Glomerular visceral epithelial cell (primary cell): ENCODE results near the gene CEL.
"Not testable (repeated sequence)": the region's sequence is repeated elsewhere in the genome, so short reads cannot be mapped to it uniquely, and the experiment has no call there.

Source experiments
- DNase-seq: peaks from one replicate; pipeline ENCODE4 v3.0.0-alpha.2; 2016; ENCODE audit errors: extremely low spot score

CEL gene

DNA sequence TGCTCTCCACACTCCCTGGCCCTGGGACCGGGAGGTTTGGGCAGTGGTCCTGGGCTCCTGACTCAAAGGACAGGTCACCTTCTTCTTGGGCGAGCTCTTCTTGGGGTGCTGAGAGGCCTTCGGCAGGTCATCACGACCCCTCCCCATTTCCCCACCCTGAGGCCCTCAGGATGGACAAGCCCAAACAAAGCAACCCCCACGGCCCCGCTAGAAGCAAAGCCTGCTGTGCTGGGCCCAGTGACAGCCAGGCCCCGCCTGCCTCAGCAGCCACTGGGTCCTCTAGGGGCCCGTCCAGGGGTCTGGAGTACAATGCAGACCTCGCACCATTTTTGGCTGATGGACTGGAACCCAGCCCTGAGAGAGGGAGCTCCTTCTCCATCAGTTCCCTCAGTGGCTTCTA, 21.9 kb downstream of the CEL start:
- DNase-seq, result not testable (repeated sequence)

DNA sequence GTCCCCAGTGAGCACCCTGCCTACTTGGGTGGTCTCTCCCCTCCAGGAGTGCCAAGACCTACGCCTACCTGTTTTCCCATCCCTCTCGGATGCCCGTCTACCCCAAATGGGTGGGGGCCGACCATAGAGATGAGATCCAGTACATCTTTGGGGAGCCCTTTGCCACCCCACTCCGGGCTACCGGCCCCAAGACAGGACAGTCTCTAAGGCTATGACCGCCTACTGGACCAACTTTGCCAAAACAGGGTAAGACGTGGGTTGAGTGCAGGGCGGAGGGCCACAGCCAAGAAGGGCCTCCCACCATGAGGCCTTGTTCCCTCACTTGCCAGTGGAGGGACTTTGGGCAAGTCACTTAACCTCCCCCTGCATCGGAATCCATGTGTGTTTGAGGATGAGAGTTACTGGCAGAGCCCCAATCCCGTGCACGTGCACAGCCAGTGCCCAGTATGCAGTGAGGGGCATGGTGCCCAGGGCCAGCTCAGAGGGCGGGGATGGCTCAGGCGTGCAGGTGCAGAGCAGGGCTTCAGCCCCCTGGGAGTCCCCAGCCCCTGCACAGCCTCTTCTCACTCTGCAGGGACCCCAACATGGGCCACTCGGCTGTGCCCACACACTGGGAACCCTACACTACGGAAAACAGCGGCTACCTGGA, 24.6 kb downstream of the CEL start:
- not testable (repeated sequence) for DNase-seq

GRCh38 chr9:133086894-133087293, 25.1 kb downstream of the CEL start:
- no peak for DNase-seq

- no peak for DNase-seq
Measured at GRCh38 chr9:133087429-133088145, 25.8 kb downstream of the CEL start.

DNA sequence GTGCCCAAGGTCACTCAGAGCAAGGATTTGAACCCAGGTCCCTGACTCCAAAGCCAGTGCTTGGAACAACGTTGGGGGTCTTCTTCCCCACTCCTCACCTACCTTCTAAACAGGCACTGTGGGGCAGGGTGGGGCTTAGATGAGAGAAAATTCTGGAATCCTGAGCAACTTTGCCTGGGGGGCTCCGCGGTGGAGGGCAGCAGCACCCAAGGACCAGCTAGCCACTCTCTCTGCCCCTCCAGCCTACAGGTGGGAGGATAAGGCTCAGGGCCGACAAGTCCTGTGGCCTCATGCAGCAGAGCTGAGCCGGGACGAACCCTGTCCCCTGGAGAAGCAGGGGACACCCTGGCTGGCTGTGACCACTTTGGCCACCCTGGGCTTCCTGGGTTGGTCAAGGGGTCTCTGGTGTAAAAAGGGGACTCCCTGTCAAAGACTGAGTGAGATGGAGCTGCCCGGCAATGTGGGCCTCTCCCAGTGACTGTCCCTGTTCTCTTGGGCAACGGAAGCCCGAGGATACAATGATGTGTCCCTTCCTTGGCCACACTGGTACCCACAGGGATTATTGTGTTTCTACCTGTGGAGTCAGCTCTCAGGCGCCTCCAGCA, 26.5 kb downstream of the CEL start:
- DNase-seq, result no peak

DNA sequence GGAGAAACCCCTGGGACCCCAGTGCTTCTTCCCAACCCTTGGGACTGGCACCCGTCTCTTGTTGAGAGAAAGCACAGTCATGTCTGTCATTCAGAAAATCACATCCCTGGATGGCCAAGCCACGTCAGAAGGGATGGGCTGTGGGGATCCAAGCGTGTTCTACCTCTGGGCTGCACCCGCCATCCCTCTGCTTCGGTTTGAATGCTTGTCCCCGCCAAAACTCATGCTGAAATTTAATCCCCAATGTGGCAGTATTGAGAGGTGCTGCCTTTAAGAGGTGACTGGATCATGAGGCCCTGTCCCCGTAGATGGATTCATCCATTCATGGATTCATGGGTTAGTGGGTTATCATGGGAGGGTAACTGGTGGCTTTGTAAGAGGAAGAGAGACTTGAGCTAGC, 27.0 kb downstream of the CEL start:
- DNase-seq, result no peak

DNA sequence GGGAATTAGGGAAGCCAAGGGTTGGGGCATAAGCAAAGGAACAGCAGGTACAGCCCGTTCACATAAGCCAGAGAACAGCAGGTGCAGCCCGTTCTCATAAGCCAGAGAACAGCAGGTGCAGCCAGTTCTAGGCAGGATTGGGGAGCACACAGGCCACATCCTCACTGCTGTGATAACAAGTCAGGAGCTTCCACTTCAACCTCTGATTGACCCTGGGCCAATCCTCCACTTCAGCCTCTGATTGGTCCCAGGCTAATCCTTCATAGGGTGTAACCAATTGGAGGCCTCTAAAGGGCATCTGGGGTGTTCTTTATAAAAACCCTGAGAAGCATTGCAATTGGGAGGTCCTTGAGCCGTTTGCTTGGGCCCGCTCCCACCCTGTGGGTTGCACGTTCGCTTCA, 27.5 kb downstream of the CEL start:
- DNase-seq, result no peak

GRCh38 chr9:133090187-133090586, 28.4 kb downstream of the CEL start:
- DNase-seq, result no peak

GRCh38 chr9:133090752-133091385, 29.1 kb downstream of the CEL start:
- DNase-seq, result no peak

DNA sequence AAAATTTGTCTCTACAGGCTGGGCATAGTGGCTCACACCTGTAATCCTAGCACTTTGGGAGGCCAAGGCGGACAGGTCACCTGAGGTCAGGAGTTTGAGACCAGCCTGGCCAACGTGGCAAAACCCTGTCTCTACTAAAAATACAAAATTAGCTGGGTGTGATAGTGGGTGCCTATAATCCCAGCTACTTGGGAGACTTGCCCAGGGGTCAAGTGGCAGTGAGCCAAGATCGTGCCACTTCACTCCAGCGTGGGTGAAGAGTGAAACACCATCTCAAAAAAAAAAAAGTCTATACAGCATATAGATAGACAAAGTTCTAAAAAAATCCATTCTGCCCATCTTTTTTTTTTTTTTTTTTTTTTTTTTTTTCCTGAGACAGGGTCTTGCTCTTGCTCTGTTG, 32.6 kb downstream of the CEL start:
- not testable (repeated sequence) for DNase-seq

- no peak for DNase-seq
Measured at GRCh38 chr9:133094842-133095393, 33.1 kb downstream of the CEL start.

GRCh38 chr9:133098104-133098754, 36.4 kb downstream of the CEL start:
- no peak for DNase-seq

GRCh38 chr9:133098871-133099270, 37.1 kb downstream of the CEL start:
- no peak for DNase-seq

DNA sequence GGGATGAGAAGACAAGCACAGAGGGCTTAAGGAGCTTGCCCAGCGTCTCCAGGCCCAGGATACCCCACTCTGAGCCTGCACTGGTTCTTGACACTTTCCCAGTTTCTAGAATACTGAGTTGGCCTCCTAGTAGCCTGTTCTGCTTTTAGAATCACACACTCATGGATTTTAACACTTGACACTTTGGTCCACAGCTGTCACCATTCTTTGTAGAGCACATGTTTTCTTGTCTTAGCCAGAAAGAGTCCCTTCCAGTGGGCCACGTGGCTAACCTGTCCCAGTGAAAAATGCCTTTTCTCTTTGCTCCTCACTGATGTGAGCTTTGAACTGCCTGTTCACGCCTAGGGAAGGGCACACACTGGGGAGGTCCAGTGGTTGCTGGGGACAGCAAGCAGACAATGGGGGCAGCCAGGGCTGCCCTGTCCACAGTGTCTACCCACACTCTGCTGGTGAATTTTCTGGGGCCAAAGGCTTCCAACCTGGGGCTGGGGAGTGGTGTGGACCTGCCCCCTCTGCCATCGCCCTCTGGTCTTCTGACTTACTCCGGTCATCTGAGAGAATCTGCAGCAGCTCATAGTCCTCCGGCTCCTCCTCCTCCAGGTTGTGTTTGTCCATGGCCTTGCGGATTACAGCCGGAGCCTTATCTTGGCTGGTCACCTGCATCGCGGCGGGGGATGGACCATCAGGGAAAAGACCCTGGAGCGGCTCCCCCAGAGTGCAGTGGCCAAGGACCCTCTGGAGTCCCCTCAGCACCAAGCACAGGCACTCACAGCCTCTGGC, 38.1 kb downstream of the CEL start:
- DNase-seq, result no peak

DNA sequence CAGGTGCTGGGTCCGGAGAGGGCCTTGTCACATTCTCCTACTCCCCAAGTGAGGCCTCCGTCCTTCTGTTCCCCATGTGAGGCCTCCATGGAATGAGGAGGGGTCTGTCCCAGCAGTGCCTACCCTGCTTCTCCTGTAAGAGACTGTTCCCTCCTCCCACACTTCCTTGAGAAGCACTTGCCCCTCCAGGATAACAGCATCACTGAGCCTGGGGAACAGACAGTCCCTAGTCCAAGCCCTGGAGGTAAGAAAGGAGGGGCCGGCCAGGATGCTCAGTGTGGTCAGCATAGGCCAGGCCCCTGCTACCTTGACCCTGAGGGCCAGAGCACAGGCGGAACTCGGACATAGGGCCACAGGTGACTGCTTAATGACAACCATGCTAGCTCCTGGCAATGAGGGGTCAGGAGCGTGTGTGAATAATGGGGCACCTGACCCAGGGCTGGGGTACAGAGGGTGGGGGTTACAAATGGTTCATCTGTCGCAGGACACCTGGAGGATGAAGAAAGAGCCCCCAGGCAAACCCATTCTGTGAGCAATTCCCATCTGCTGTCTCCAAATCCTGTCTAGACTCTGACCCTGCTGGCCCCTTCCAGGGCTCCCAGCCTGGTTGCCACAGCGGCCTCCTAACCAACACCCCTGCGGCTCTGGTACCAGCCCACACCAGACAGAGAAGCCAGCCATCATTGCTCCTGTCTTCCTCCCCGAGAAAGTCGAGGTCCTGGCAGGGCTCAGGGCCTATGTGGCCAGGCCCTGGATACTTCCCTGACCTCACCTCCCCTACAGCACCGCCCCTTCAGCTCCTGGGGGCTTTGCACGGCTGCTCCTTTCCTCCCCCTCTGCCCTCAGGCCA, 39.0 kb downstream of the CEL start:
- no peak for DNase-seq

GRCh38 chr9:133101356-133102189, 39.8 kb downstream of the CEL start:
- no peak for DNase-seq

DNA sequence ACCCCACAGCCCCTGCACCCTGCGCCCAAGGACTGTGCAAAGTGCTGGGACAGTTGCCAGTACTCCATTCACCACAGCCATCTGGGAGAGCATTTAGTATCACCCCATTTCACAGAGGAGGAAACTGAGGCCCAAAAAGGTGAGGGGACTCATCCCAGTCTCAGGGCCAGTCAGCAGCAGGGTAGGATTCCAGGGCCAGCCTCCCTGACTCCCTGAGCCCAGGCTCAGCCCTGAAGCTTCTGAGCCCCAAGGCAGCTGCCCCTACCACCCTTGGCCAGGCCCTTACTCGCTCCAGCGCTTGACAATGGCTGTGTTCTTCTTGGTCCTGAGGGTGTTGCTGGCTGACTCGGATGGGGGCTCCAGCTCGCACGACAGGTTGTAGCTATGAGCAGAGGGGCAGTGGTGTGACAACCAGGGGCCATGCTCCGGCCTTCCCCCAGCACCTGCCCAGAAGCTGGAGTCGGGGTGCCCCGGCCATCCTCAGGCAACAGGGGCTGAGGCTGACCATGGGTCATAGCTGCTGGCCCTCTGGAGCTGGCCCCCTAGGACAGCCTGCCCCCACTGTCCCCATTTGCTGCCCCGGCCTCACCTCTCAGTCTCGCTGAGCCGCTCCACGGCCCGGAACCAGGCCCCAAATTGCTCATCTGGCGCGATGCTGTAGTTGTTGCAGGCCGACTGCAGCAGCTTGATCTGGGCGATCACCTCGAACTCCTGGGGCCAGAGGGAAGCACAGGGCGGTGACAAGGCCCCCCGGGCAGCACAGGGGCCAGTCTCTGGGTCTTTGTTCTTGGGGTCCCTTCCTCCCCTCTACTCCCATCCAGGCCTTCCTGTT, 40.6 kb downstream of the CEL start:
- DNase-seq, result no peak
